CD4-positive, alpha-beta T cell treated with Interleukin-4 for 1 hour (primary cell): ENCODE data around the gene AVPR2.

Source experiments
- DNase-seq, 2 donors: peaks; one replicate each; pipeline ENCODE4 v3.0.0-alpha.2; 2020 to 2022

Gene AVPR2

GRCh38 chrX:153920546-153920945, 16.1 kb downstream of the AVPR2 start:
- DNase-seq = no peak

- no peak for DNase-seq
Observed at GRCh38 chrX:153921070-153921469, 16.6 kb downstream of the AVPR2 start.

DNA sequence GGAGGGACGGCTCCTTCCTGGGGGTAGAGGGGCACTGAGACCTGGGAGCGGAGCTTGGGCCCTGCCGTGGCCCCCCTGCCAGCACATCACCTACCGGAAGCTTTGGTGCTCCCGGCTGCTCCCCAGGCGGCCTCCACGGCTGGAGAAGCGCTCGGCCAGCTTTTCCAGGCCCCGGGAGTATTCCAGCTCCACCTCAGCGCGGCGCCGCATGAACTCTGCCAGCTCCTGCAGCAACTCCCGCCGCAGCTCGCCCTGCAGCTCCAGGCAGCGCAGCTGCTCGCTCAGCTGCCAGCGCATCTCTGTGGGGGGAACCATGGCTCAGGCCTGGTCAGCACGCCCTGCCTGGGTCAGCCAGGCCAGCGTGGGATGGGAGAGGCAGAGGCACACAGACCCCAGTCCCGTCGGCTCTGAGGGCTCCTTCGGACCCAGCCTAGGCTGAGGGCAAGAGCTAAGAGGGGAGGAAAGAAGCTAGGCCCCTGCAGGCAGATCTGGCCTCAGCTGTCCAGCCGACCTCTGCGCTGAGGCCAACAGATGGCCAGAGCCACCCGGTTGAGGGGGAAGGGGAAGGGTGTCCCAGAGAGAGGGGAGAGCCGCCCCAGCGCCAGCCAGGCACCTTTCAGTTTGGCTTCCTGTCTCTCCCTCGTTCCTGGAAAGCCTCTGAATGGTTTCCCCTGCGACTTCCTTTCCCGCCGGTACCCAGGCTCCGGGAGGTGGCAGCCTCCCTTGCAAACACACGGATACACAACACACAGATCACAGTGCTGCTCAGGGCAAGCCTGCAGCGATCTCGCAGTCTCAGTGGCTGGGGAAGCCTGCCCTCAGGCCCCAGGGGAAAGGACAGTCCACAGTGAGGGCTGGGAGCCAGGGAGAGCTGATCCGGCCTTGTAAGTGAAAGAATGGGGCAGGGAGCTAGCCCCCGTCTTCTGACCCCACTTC, 17.3 kb downstream of the AVPR2 start:
- DNase-seq = no peak

DNA sequence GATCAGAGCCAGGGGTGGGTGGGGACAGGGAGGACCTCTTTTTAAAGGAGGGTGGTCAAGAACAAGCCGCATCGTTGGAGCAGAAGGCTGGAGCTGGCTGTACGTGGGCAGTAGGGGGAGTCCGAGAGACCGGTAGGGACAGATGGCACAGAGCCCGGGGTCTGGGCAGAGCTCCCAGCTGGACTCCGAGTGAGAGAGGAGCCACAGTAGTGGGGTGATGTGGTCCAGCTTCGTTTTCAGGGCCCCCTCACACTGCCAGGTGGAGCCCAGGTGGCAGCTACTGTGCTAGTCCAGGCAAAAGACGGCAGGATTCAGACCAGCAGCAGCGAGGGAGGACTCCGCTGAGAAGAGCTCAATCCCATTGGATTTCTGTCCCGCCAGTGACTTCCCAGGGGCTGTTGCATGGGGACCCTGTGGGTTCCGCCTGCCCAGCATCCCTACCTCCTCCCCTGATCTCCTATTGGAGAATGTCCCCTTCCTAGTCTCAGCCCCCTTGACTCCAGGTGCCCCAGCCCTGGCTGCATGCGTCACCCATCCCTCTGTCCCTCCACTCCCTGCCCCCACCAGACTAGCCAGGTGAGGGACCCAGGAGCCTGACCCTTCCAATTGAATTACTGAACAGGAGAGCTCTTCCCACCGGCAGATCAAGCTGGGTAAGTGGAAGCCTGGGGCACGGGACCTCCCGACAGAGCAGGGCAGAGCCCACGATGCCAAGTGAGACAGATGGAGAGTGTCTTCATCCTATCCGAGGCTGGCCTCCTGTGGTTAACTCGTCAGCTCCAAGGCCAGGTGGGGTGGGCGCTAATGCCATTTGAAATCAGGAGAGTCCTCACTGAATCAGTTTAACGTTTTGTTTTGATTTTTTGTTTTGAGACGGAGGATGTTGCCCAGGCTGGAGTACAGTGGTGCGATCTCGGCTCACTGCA, 18.7 kb downstream of the AVPR2 start:
- no peak for DNase-seq

DNA sequence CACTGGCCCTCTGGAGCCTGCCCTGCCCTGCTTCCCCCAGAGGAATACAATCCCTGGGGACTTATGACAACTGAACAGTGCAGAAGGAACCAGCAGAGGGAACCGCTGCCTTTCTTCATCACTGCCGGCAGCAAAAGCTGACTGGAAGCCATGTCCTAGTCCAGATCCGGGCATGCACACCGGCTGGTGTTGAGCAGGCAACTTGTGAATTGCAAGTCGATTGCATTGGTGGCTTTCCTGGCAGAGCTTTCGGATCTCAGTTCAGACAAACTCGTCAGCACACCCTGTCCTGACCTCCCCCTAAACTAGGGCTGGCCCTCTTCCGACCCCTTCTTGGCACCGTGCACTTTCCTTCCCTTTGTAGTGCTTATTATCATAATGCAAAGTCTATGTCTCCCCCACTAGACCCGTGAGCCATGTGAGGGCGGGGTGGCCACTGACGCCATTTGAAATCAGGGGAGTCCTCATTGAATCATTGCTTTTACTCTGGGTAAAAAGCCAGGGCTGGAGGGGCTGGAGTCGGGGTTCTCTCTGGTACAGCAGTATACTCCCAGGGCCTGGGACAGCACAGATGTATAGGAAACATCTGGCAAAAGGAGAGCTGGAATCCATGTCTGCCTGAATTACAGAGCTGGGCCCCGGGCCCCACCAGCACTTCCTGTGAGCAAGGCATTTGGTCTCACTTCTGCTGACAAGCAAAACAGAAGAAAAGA, 19.8 kb downstream of the AVPR2 start:
- DNase-seq = peak; percentile 52 to 70

- DNase-seq = peak in 1 of 2 donors; percentile 26
Observed at GRCh38 chrX:153925387-153925738, 20.9 kb downstream of the AVPR2 start.

GRCh38 chrX:153925739-153926551, 21.5 kb downstream of the AVPR2 start, which contains the start of gene ARHGAP4:
Gene ARHGAP4 (minus strand): TSS chrX:153926264. CDS start chrX:153926202, 62 bp downstream.
- DNase-seq = peak in 1 of 2 donors; percentile 46

DNA sequence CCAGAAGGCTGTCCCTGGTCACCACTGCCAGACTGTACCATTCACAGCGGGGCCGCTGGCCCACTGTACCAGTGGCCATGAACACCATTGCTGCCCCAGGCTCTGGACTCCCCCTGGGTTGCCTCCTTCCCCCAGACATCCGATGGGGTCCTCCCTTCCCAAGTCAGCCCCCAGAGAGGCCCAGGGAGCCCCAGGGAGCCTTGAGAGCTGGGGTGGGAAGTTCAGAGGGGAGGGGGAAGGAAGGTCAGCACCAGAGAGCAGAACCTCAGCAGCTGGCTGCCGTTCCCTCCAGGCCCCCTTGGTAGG, 22.0 kb downstream of the AVPR2 start:
- no peak for DNase-seq

- DNase-seq = peak; percentile 82 to 90
Observed at GRCh38 chrX:153926858-153927671, 22.6 kb downstream of the AVPR2 start.

- no peak for DNase-seq
Observed at GRCh38 chrX:153927672-153927921, 23.1 kb downstream of the AVPR2 start.

DNA sequence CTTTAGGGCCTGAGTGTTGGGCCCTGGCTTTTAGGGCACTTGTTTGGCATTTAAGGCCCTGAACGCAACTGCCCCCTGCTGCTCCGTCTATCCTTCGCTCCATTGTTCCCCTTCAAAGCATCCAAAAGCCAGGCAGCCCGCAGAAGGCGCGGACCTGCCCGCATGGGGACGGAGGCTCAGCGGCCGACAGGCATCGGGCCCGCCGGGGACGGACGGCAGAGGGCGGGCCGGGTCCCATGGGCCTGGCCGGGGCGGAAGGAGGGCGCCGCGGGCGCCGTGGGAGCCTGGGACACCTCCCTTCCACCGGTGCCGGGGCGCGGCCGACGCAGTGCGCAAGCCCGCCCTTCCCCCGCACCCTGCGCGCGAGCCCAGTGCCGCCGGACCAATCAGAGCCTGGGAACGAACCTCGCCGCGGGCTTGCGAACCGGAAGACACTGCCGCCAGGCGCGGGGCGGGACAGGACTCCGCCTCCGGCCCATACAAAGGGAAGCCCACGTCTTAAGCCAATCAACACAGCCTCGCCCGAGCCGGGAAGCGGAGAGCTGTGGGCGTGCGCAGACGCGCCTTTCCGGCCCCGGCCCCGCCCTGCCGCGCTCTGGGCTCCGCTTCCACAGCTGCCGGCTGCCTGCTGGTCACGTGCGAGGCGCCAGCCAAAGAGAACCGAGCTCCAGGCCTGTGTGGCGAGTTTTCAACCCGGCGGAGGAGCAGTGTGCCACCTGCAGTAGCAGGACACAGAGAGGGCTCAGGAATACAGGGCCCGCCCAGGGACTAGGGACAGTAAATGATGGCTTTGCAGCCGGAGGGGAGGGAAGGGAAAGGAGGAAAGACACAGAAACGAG, 23.7 kb downstream of the AVPR2 start:
- DNase-seq = peak; percentile 95 to 98

- no peak for DNase-seq
Observed at GRCh38 chrX:153928846-153929245, 24.4 kb downstream of the AVPR2 start.

GRCh38 chrX:153929576-153929975, 25.1 kb downstream of the AVPR2 start:
- DNase-seq = no peak

- no peak for DNase-seq
Observed at GRCh38 chrX:153930011-153930910, 25.8 kb downstream of the AVPR2 start.

GRCh38 chrX:153931151-153931550, 26.7 kb downstream of the AVPR2 start:
- no peak for DNase-seq

GRCh38 chrX:153931748-153932147, 27.3 kb downstream of the AVPR2 start:
- DNase-seq = no peak

DNA sequence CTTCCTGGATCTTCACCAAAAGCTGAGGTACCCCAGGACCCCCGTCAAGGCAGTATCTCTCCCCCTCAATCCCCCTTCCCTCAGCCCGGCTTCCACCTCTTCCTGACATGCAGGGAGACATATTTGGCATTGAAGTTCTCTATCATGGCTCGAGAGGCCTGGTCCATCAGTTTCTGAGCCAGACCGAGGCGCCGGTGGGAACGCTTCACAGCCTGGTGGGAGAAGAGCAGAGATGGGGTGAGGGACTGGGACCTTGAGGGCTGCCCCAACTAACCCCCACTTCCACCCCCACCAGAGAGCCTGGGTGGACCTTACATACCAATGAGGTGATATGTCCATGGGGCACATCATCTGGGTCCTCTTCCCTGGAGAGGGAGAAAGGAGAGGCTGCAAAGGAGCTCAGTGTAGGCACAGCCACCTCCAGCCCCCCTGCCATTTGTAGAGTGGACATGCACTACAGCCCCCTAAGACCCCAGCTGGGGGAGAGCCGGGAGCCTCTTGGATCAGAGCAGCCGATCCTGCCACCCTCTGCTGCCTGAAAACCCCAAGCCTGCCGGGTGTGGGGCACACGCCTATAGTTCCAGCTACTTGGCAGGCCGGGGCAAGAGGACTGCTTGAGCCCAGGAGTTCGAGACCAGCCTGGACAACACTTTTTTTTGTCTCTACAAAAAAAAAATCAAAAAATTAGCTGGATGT, 27.9 kb downstream of the AVPR2 start:
- no peak for DNase-seq

DNA sequence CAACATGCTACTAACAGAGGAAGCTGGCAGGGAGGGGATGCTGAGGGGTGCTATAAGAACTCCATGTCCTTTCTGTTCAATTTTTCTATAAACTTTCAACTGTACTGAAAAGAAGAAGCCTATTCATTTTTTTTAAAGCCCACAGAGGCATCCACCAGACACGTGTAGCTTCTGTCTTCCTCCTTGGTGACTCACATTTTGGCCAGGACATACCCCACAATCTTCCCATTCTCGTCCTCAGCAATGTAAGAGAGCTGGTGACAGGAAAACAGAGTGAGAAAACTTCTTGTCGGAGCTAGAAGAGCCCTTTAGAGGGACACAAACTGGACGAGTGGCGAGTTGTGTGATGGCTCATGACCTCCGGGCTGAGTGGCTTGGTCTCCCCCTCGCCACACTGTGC, 29.3 kb downstream of the AVPR2 start:
- DNase-seq = no peak
